ENCODE measurements around the gene BSN. TPM values are rescaled to one million over a fixed set of nuclear protein-coding genes. Genes with fewer than 3 reads are reported as not detected.

The BSN gene
- total and polyA plus RNA-seq, 11 donors: 0.12 to 1.6 (median 0.75) TPM

DNA sequence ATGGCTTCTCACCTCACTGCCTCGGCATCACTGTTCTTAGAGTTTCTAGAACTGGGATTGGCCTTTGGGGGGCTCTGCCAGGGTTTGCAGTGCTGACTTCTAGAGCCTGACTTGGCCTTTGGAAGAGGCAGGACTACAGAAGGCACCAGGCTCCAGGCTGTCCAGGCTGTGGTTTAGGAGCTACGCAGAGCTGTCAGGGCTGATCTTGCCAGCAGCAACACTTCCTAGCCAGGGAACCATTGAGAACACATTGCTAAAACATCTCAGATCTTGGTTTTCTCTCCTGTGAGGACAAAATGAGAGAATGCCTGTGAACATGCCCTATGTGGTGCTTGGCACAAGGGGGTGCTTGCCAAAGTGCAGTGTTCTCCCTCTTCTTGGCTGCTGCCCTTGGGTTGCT lies 85.3 kb downstream of the BSN start:
- no peak overlapping the region for H3K27ac ChIP-seq
- H3K4me3 ChIP-seq: no peak overlapping the region
- 77 to 90% (median 86%) methylated on average over 2 of the region's 2 CpGs for WGBS, 4 donors
- TF ChIP-seq, protein P1, sequence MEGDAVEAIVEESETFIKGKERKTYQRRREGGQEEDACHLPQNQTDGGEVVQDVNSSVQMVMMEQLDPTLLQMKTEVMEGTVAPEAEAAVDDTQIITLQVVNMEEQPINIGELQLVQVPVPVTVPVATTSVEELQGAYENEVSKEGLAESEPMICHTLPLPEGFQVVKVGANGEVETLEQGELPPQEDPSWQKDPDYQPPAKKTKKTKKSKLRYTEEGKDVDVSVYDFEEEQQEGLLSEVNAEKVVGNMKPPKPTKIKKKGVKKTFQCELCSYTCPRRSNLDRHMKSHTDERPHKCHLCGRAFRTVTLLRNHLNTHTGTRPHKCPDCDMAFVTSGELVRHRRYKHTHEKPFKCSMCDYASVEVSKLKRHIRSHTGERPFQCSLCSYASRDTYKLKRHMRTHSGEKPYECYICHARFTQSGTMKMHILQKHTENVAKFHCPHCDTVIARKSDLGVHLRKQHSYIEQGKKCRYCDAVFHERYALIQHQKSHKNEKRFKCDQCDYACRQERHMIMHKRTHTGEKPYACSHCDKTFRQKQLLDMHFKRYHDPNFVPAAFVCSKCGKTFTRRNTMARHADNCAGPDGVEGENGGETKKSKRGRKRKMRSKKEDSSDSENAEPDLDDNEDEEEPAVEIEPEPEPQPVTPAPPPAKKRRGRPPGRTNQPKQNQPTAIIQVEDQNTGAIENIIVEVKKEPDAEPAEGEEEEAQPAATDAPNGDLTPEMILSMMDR (IDR thresholded peaks at IDR 0.05): no peak
- no peak for TF ChIP-seq POLR2A (IDR thresholded peaks at IDR 0.05)
- no peaks in the 10 kb centered on the region for H3K36me3 ChIP-seq
- no peaks in the 10 kb centered on the region for H3K9me3 ChIP-seq
- peaks cover 0 to 12% (median 0%) of the 10 kb centered on the region in 12 donors for H3K4me1 ChIP-seq
- intact Hi-C loops (cut with DNase I): no loop called here
- no peak for DNase-seq
- no peaks in the 10 kb centered on the region for H3K27me3 ChIP-seq
- ATAC-seq: no peak

DNA sequence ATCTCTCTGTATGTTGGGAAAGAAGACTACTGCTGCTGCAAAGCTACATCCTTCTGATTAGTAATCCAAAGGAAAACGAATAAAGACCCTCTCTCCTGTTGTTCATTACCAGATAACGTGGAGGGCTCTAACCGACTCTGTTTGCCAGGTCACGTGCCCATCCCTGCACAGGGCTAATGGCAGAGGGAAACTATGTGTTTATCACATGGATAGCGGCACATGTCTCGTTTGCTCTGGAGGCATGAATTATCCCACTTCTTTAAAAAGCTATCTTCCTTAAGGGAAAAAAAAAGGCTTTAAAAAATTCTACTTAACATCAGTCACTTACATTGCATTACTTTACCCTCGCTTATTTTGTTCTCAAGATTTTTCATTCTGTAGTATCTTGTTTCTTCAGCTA lies 87.0 kb downstream of the BSN start:
- intact Hi-C loops (cut with DNase I): no loop called here
- Histone ChIP-seq H3K9me3 (no peaks in the 10 kb centered on the region), H3K4me1 (peaks cover 0 to 12% (median 0%) of the 10 kb centered on the region in 12 donors), H3K4me3 (no peak overlapping the region), H3K27me3 (no peaks in the 10 kb centered on the region), H3K36me3 (no peaks in the 10 kb centered on the region), H3K27ac (no peak overlapping the region)
- ATAC-seq (no peak), DNase-seq (peak in 1 of 5 donors; percentile 12)
- TF ChIP-seq POLR2A (IDR thresholded peaks at IDR 0.05): no peak
- TF ChIP-seq, protein P1 (IDR thresholded peaks at IDR 0.05): no peak
- WGBS, 4 donors: 58 to 65% (median 59%) methylated on average over 7 of the region's 7 CpGs

DNA sequence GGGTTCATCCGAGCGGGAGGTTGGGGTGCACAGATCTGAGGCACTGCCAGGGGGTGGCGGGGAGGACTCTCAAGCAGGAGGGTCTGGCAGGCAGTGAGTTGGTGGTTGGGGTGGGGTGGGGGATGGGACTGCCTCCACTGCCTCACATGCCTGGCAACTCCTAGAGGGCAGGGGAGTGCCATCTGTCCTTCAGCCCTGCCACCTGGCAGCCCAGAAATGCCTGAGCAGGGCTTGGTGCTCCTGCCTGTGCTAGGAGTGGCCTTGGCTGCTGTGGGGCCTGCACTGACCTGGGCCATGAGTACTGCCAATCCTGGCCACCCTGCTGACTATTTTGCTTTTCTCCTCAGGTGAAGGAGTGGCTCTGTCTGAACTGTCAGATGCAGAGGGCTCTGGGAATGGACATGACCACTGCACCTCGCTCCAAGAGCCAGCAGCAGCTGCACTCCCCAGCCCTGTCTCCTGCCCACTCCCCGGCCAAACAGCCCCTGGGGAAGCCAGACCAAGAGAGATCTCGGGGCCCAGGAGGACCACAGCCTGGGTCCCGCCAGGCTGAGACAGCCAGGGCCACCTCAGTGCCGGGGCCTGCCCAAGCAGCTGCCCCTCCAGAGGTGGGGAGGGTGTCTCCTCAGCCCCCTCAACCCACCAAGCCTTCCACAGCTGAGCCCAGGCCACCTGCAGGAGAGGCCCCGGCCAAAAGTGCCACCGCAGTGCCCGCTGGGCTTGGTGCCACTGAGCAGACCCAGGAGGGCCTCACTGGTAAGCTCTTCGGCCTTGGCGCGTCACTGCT lies 87.8 kb downstream of the BSN start:
- Histone ChIP-seq H3K27ac (no peak overlapping the region), H3K36me3 (no peaks in the 10 kb centered on the region), H3K4me3 (no peak overlapping the region), H3K9me3 (no peaks in the 10 kb centered on the region), H3K27me3 (no peaks in the 10 kb centered on the region), H3K4me1 (peaks cover 0 to 7% (median 0%) of the 10 kb centered on the region in 12 donors)
- no peak for ATAC-seq
- WGBS, 4 donors: 93 to 96% (median 95%) methylated on average over 7 to 14 of the region's 14 CpGs
- intact Hi-C loops (cut with DNase I): no loop called here
- TF ChIP-seq POLR2A (IDR thresholded peaks at IDR 0.05): no peak
- TF ChIP-seq, protein P1 (IDR thresholded peaks at IDR 0.05): no peak
- DNase-seq: no peak

DNA sequence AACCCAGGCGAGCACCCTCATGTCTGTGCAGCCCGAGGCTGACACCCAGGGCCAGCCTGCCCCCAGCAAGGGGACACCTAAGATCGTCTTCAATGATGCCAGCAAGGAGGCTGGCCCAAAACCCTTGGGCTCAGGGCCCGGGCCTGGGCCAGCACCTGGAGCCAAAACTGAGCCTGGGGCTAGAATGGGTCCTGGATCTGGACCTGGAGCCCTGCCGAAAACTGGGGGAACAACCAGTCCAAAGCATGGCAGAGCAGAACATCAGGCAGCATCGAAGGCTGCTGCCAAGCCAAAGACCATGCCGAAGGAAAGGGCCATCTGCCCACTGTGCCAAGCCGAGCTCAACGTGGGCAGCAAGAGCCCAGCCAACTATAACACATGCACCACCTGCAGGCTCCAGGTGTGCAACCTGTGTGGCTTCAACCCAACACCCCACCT lies 88.5 kb downstream of the BSN start:
- Histone ChIP-seq H3K27ac (no peak overlapping the region), H3K9me3 (no peaks in the 10 kb centered on the region), H3K27me3 (no peaks in the 10 kb centered on the region), H3K4me3 (no peak overlapping the region), H3K36me3 (no peaks in the 10 kb centered on the region), H3K4me1 (peaks cover 0 to 10% (median 5%) of the 10 kb centered on the region in 12 donors)
- DNase-seq: peak in 1 of 5 donors; percentile 53
- intact Hi-C loops (cut with DNase I): no loop called here
- ATAC-seq: no peak
- WGBS, 4 donors: 90 to 100% (median 92%) methylated on average over 2 to 9 of the region's 9 CpGs
- TF ChIP-seq, protein P1 (IDR thresholded peaks at IDR 0.05): no peak
- TF ChIP-seq POLR2A (IDR thresholded peaks at IDR 0.05): no peak

Data from heart left ventricle (tissue), 16 donors.